HG02642 (cell line): Measurements from ENCODE around the gene BRINP1.

Experiments used
- ATAC-seq: cut with Tn5 transposase; IDR thresholded peaks from one replicate; pipeline ENCODE4 v1.9.1; 2021; ENCODE audit warnings: mild to moderate bottlenecking; ENCODE audit not compliant: unreplicated experiment, poor library complexity

The BRINP1 gene

GRCh38 chr9:119156354-119156753 is 212.9 kb downstream of the BRINP1 start:
- no peak for ATAC-seq

GRCh38 chr9:119154527-119154926 is 214.7 kb downstream of the BRINP1 start:
- ATAC-seq: no peak

GRCh38 chr9:119153402-119153801 is 215.8 kb downstream of the BRINP1 start:
- ATAC-seq: no peak

GRCh38 chr9:119148855-119149254 is 220.4 kb downstream of the BRINP1 start:
- no peak for ATAC-seq

- no peak for ATAC-seq
Observed at GRCh38 chr9:119137479-119137878, 231.8 kb downstream of the BRINP1 start.

- no peak for ATAC-seq
Observed at GRCh38 chr9:119126040-119126439, 243.2 kb downstream of the BRINP1 start.

- no peak for ATAC-seq
Observed at GRCh38 chr9:119121899-119122298, 247.3 kb downstream of the BRINP1 start.

GRCh38 chr9:119117409-119117808 is 251.8 kb downstream of the BRINP1 start:
- ATAC-seq: no peak
